ENCODE data around the gene DBNDD1. TPM values are rescaled to one million over a fixed set of nuclear protein-coding genes. Genes with fewer than 3 reads are reported as not detected.
"Not testable (repeated sequence)": the region's sequence is repeated elsewhere in the genome, so short reads cannot be mapped to it uniquely, and the experiment has no call there.

The DBNDD1 gene
- total RNA-seq, 1 donor from 2014 or later: 0.79 TPM

DNA sequence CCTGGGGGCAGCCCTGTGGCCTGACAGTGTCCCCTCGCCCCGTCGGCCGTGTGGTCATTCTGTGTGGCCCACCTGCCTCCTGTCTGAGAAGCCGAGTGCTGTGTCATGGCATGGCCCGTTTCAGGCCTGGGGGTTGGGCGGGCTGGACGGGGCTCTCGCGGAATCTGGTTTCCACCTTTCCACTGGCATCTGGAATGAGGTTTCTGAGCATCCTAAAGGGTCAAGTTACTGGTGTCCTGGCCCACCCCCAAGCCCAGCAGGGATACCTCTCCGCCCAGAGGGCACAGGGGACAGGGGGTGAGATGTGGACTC is 7.8 kb downstream of the DBNDD1 start:
- no peak for DNase-seq

DNA sequence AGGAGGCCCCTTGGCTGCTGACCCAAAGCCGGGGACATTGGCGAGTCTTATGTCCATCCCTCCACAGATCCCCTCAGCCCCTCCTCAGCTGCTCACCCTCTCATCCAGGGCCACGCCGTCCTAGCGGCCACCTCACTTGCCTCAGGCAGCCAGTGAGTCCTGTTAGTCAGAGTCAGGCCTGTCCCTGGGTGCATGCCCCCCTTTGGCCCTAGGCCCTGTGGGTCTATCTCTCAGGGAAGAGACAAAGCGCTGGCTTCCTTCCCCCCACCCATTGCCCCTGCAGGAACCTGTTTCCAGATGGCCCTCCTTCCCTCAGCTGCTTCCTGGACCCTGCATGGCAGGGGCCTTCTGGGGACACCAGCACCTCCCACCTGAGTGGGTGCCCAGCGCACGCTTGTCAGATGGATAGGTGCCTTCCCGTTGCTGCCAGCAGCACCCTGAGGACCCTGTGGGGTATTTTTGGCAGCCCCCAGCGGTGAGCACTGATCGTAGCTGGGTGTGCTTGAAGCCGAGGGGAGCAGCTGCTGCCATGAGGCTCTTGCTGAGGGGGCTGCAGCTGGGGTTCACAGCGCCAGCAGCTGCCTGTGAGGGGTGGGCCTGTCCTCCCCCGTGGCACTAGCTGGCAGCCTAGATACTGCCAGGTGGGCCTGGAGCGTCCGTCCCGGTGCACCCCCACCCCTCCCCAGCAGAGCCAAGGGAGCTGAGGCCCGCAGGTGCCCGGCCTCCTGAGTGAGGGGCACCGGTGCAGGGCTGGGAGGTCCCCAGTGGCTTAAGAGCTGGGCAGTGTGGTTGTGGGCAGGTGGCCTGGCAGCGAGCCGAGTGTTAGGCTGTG is 8.4 kb downstream of the DBNDD1 start:
- no peak for DNase-seq

DNA sequence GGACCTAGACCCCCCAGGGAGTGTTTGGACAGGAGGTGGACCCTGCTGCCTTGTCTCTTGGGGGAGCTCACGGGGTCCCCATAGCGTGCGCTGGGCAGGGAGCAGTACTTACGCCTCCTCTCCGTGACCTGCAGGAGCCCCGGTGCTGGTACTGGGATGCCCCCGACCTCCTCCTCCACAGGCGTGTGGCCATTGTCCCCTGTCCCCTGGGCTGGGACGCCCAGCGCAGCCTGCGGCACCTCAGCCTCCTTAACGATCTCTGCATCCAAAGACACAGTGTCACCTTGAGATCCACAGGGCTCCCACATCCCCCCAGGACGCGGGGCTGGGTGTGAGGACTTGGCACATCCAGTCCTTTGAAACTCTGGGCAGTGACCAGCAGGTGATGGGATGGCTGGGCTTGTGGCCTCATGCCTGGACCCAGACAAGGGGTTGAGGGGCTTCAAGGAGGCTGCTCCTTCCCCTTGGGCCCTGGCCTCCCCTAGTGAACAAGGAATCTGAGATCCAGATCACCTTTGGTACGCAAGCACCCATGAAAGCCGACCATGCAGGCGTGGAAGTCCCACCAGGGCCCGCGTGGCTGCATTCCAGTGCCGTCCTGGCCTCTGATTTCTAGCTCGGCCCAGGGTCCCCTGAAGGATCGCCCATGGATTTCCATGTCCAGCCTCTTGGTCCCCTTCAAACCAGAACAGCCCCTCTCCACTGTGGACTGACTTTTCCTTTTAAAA is 9.9 kb downstream of the DBNDD1 start:
- no peak for DNase-seq

DNA sequence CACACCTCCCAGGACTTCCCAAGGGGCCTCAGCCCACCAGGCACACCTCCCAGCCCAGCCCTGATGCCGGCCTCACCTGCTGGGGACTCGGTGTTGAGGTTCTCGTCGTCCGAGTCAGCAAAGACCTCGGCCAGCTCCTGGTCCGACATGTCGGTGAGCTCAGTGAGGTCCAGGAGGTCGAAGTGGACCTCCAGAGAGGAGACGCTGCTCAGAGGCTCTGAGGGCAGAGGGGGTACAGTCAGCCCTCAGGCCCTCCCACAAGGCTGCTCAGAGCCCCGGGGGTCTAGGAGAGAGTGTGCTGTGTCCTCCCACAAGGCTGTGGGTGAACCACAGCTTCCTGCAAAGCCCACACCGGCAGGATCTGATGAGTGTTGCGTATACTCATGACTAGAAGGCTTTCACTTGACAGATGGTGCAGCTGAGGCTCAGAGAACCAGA is 10.5 kb downstream of the DBNDD1 start:
- no peak for DNase-seq

DNA sequence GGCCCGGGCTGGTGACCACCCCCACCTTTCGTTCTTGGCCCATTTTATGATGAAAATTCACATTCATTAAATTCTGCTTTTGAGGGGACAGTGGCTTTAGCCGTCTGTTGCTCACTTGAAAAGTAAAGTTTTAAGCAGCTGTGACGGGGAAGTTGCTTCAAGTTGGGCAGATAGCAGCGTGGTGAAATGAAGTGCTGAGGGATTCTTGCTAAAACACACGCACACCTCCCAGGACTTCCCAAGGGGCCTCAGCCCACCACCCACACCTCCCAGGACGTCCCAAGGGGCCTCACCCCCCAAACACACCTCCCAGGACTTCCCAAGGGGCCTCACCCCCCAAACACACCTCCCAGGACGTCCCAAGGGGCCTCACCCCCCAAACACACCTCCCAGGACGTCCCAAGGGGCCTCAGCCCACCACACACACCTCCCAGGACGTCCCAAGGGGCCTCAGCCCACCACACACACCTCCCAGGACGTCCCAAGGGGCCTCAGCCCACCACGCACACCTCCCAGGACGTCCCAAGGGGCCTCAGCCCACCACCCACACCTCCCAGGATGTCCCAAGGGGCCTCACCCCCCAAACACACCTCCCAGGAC is 11.5 kb downstream of the DBNDD1 start:
- DNase-seq: not testable (repeated sequence)

DNA sequence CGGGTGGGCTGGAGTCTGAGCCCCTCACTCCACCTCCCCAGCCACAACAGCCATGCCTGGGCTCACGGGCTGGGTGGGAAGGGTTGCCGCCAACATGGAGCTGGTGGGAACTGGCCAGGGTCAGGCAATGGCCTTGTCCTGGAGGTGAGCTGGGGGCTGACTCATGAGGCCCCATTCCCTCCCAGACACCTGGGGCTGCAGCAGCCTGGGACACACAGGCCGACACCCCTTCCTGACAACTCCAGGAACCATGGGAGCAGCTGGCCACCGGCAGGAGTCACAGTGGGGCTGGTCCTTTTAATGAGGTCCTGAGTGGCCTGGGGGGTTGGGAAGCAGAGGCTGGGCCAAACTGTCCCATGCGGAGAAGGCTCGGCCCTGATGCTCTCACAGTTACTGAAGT is 12.2 kb downstream of the DBNDD1 start:
- DNase-seq: no peak

DNA sequence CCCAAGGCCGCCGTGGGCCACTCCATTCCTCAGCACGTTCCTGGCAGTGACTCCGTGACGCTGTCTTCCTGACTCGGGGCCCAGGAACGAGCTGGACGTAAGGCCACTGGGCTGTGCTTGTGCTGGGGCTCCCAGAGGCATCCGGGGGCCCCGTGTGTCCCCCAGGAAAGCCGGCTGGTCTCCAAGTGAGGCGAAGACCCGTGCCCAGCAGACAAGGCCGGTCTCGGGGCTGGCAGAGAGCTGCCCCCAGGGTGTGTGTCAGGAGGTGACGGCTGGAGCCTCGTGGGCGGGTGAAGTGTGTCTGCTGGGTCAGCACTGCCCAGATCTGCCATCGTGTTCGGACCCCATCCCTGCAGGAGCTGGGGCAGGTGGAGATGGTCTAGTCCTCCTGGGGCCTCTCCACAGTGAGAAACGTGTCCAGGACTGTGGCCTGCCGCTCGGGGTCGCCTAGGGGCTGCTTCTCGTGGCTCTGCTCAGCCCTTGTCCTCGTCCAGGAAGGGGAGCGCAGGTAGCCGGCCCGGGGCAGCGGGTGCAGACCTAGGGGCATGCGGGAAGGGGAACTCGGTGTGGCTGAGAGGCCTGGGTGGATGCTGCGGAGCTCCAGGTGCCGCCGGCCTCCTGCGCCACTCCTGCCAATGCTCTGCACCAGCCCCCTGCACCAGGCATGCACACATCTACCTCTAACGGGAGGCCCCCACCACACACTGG is 13.1 kb downstream of the DBNDD1 start:
- no peak for DNase-seq

DNA sequence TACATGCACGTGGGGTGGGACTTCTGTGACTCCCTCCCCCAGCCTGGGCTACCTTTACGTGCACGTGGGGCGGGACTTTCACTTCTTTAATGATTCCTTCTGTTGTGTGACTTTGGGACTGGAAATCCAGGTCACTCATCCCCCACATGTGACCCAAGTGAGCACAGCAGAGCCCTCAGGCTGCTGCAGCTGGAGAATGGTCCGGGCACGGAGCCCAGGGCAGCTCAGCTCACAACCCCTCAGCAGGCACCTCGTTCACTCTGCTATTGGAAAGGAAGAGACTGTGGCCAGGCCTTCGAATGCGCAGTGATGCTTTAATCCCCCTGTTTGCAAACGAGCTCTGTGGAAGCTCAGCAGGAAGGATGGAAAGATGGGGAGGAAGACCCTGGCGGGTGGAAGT is 14.7 kb downstream of the DBNDD1 start:
- no peak for DNase-seq

DNA sequence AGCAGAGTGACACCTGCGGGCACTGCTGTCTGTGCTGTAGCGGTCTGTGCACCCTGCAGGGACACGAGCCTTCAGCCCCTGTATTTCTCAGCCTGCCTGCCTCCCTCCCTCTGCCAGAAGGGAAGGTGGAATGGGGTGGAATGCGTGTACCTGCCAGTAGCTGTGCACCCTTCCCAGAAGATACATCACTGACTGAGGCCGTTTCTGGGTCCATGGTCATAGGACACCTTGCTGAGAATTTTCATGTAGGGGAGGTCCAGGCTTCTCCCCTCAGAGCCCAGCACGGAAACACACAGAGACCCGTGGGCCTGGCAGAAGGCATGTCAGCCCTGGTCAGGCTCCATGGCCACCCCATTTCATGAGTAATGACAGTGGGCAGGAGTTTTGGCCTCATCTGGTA is 16.5 kb downstream of the DBNDD1 start:
- DNase-seq: no peak

DNA sequence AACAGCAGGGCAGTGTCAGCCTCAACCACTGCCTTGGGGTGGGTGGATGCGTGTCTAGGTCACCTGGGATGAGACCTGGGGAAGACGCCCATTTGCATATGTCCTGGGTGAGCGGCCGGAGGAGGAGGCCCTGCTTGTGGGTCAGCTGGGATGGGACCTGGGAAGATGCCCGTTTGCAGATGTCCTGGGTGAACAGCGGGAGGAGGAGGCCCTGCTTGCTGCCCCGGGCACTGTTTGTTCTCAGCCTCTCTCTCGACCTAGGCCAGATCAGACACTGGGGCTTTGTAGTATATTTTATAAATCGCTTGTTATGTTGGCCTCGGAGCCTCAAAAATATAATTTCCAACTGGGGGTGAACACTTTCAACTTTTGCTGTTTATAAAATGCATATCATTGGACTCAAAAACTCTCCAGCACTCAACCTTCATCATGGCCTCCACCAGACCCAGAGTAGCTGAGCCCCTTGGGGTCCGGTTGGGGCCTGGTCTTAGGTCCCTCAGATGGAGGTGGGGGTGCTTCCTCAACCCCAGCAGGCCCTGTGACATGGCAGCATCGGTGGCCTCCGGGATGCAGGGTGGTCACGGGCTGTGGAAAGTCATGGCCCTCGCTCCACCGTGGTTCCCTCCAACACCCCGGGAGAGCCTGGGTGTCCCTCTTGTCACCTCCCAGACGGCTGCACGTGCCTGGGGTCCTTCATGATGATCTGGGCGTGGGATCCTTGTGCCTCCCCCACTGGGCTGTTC is 17.3 kb downstream of the DBNDD1 start:
- DNase-seq: no peak

DNA sequence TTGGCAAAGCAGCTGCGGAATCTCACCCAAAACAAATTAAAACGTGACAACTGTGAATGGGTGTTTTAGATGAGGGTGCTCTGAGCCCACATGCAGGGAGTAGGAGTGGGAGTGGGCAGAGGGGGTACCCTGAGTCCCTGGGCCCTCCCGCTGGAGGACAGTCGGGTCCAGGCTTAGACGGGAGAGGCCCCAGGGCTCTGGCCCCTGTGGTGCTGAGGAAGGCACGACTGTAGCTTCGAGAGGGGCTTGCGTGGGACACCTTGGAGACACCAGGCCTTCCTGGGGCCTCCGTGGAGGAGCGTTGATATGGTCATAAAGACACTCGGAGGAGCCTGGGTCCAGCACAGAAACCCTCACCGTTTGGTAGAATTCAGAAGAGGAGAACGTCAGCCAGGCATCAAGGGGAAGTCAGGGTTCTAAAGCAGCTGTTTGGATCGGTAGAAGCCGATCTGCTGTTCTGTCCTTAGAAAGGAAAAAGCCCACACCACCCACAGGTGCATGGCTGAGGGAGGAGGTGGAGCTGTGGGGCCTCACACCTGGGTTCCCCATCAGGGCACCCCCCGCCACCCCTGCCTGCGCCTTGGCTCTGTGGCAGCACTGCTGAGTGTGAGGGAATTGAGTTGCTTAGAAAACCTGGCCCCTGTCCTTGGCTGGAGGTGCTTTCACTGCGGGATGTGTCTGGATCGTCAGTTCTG is 18.4 kb downstream of the DBNDD1 start:
- no peak for DNase-seq

DNA sequence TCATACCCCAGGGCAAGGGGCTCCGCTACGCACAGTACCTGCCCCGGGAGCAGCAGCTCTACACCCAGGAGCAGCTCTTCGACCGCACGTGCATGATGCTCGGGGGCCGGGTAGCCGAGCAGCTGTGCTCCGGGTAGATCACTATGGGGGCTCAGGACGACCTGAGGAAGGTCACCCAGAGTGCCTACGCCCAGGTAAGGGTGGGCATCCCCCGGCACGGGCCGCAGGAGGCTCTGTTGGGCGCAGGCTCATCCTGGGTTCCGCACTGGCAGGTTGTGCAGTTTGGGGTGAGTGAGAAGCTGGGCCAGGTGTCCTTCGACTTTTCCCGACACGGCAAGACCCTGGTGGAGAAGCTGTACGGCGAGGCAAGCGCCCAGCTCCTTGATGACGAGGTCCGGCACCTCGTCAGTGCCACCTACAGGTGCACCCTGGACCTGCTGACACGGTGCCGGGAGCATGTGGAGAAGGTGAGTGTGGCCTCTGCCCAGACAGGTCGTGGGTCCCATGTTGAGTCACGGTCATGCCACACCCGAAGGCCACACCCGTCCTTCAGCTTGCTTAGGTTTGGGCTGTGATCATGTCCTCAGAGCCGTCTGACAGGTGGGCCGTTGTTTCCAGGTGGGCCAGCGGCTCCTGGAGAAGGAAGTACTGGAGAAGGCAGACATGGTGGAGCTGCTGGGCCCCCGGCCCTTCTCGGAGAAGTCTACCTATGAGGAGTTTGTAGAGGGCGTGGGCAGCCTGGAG is 19.3 kb downstream of the DBNDD1 start:
- DNase-seq: no peak

DNA sequence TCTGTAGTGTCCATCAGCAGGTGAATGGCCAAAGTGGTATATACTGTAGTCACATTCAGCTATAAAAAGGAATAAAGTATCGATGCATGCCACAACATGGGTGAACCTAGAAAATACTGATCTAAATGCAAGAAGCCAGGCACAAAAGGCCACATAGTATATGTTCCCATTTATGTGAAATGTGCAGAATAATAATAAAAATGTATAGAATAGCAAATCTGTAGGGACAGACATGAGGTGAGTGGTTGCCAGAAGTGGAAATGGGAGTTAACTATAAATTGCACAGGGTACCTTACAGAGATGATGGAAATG is 23.1 kb downstream of the DBNDD1 start:
- no peak for DNase-seq

DNA sequence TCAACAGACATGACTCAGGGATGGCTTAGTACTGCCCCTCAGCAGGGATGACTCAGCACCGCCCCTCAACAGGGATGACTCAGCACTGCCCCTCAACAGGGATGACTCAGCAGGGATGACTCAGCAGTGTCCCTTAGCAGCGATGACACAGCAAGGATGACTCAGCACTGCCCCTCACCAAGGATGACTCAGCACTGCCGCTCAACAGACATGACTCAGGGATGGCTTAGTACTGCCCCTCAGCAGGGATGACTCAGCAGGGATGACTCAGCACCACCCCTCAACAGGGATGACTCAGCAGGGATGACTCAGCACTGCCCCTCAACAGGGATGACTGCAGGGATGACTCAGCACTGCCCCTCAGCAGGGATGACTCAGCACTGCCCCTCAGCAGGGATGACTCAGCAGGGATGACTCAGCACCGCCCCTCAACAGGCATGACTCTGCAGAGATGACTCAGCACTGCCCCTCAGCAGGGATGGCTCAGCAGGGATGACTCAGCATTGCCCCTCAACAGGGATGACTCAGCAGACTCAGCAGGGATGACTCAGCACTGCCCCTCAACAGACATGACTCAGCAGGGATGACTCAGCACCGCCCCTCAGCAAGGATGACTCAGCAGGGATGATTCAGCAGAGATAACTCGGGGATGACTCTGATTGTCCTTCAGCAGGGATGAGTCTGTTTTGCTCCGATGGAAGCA is 23.6 kb downstream of the DBNDD1 start:
- DNase-seq: not testable (repeated sequence)

DNA sequence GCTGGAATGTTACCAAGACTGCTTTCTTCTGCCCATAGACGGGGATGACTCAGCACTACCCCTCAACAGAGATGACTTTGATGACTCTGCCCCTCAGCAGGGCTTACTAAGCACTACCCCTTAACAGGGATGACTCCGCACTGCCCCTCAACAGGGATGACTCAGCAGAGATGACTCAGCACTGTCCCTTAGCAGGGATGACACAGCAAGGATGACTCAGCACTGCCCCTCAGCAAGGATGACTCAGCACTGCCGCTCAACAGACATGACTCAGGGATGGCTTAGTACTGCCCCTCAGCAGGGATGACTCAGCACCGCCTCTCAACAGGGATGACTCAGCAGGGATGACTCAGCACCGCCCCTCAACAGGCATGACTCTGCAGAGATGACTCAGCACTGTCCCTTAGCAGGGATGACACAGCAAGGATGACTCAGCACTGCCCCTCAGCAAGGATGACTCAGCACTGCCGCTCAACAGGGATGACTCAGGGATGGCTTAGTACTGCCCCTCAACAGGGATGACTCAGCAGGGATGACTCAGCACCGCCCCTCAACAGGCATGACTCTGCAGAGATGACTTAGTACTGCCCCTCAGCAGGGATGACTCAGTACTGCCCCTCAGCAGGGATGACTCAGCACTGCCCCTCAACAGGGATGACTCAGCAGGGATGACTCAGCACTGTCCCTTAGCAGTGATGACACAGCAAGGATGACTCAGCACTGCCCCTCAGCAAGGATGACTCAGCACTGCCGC is 24.4 kb downstream of the DBNDD1 start:
- peak; percentile 10 for DNase-seq

DNA sequence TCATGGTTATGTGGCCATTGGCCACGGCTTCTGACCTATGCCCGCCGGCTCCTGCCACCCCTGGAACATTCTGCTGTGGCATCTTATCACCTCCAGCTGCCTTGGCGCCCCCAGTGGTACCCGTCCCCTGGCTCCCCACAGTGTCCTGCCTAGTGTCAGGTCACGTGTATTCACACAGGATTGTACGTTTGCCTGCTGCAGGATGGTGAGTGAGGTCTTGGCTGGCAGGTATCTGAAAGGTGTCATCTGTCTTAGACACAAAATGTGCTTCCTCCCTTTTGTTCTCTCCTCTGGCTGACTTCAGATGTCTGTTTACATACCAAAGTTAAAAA is 24.9 kb downstream of the DBNDD1 start:
- no peak for DNase-seq

DNA sequence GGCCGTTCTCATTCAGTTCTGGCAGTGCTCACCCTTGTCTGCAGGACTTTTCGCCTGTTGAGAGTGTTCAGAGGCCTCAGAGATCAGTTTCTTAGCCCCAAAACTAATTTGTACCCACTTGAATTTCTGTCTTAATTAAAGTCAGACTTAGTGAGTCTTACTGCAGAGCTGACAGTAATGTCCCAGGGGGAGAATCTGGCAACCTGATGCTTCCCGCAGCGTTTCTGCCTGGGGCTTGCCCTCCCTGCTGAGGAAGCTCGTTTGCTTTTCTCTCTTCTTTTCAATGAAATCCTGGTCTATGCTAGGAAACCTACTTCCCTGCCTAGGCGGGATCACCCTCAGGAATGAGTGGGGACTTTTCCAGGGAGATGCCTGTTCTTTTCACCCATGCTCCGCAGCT is 25.3 kb downstream of the DBNDD1 start:
- peak; percentile 69 for DNase-seq

DNA sequence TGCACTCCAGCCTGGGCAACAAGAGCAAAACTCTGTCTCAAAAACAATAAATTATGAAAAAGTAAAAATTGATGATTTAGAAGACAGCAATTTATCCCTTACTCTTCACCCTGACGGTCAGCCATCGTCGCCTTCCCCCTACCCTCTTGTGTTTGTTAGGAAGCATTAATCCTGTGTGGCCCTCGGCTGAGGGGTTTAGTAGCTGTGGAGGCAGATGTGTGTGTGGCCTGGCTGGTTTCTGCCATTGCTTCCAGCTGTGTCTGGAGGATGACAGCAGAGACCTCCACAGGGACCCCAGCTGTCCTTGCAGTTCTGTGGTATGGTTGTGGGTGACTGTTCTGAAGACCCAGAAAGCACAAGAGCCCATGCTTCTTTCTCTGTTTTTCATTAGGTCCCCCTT is 25.9 kb downstream of the DBNDD1 start:
- no peak for DNase-seq

DNA sequence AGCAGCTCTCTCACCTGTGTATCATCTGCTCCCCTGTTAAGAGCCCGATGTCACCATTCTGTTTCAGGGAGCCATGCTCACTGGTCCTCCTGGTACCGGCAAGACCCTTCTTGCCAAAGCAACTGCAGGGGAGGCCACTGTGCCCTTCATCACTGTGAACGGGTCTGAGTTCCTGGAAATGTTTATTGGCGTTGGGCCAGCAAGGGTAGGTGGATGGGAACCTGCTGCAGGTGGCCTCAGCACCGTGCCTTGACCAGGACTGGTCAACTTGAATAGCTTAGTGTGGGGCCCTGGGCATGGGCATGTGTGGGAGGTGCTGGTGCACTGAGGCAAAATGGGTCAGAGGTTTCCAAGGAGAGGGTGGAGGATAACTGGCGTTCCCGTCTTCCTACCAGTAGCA is 28.5 kb downstream of the DBNDD1 start:
- no peak for DNase-seq

DNA sequence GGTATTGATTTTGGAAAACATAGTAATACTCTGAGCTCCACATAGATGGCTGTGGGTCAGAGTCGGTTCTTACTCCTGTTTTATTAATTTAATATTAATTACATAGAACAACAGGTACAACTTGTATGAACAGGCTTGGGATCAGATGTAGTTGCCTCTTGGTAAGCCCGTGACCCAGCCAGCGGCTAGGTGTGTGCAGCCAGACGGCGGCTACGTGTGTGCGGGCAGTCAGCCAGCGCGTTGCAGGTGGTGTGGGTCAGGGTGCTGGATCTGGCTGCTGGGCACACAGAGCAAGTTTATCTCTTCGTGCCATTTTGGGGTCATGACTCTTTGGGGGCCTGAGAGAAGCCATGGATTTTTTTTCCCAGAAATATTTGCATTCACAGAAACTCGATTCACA is 30.3 kb downstream of the DBNDD1 start:
- no peak for DNase-seq

Measured in skin of body (tissue), 2 donors.